Body of pancreas (tissue), 4 donors: ENCODE measurements around the gene SNX13. TPM values are rescaled to one million over a fixed set of nuclear protein-coding genes. Genes with fewer than 3 reads are reported as not detected.

Experiments used
- ATAC-seq: fragments of 150-250 bp; one replicate; pipeline ENCODE4 v1.9.1; 2016
- DNase-seq, 4 donors: peaks; one replicate each; pipeline ENCODE4 v3.0.0-alpha.2; 2019
- H3K27ac ChIP-seq, 4 donors: fragments of 200-600 bp; sonication (generic); 1 replicate in 3 of 4; 2 replicates in 1 of 4; pipeline versions ENCODE4 v1.5.1 to v1.6.1; 2016 to 2019; ENCODE audit warnings: mild to moderate bottlenecking in 1 of 4, mixed read lengths in 1 of 4, moderate library complexity in 1 of 4
- H3K27me3 ChIP-seq, 2 donors: fragments of 200-600 bp; sonication (generic); one replicate each; pipeline ENCODE4 v1.6.0; 2016; ENCODE audit warnings: mild to moderate bottlenecking in 1 of 2
- H3K36me3 ChIP-seq, 2 donors: fragments of 200-600 bp; sonication (generic); replicated peaks in 1 of 2; 2 replicates each; pipeline ENCODE4 v1.5.1; 2016; ENCODE audit warnings: low read depth in 2 of 2; ENCODE audit not compliant: insufficient read depth in 1 of 2
- H3K4me1 ChIP-seq: fragments of 200-600 bp; sonication (generic); one replicate; pipeline ENCODE4 v1.6.0; 2016
- H3K4me3 ChIP-seq, 2 donors: fragments of 200-600 bp; sonication (generic); 1 replicate in 1 of 2; 2 replicates in 1 of 2; pipeline ENCODE4 v1.5.1; 2016 to 2019
- H3K9me3 ChIP-seq, 3 donors: fragments of 200-600 bp; sonication (generic); 1 replicate in 2 of 3; 2 replicates in 1 of 3; pipeline ENCODE4 v1.5.1; 2016
- CTCF ChIP-seq, 7 experiments: fragments of 450-650 bp in 4 of 7; fragments of 200-600 bp in 3 of 7; sonication (generic) in 3 of 7; IDR thresholded peaks; one replicate each; pipeline ENCODE4 v1.5.1; 2016 to 2019; ENCODE audit warnings: antibody characterized with exemption in 7 of 7
- POLR2A ChIP-seq, 3 donors: fragments of 450-650 bp; IDR thresholded peaks; one replicate each; pipeline ENCODE4 v1.6.1; 2016; ENCODE audit warnings: antibody characterized with exemption in 3 of 3, mild to moderate bottlenecking in 2 of 3
- WGBS, 2 donors: methylation state at CpG; one replicate each; pipeline ENCODE4 v1.1.5; 2017; 5-methylcytosine and 5-hydroxymethylcytosine counted together
- intact Hi-C: fragments of 100-400 bp; cut with DNase I; formaldehyde crosslinking; loops from one replicate; pipeline ENCODE4 v1.15.1; 2023
- total RNA-seq, 2 donors: library from RNA; depleted of rRNA; stranded (reverse); fragments of >200 nt; gene quantifications; one replicate each; pipeline ENCODE4 v1.1.0, GENCODE V29; 2016

The SNX13 gene
- total RNA-seq, 2 donors from 2014 or later = 23.1 to 61.0 TPM

- no peak for DNase-seq
- intact Hi-C loops = no loop called here
- no peak for ATAC-seq
- Histone ChIP-seq H3K4me1 (no peaks in the 10 kb centered on the region), H3K4me3 (no peak overlapping the region), H3K27ac (no peak overlapping the region), H3K27me3 (no peaks in the 10 kb centered on the region), H3K36me3 (no peaks in the 10 kb centered on the region), H3K9me3 (no peaks in the 10 kb centered on the region)
- whole genome bisulfite sequencing, 2 donors = 82 to 93% methylated on average over 2 of the region's 2 CpGs
- no peak for TF ChIP-seq POLR2A (IDR thresholded peaks at IDR 0.05)
- no peak for TF ChIP-seq CTCF (IDR thresholded peaks at IDR 0.05)
Measured at GRCh38 chr7:17957871-17958270, 17.6 kb upstream of the SNX13 start.

- no peaks in the 10 kb centered on the region for H3K27me3 ChIP-seq
- no peak overlapping the region for H3K4me3 ChIP-seq
- no peaks in the 10 kb centered on the region for H3K9me3 ChIP-seq
- DNase-seq (no peak), ATAC-seq (no peak)
- no peak overlapping the region for H3K27ac ChIP-seq
- intact Hi-C loops = no loop called here
- no peaks in the 10 kb centered on the region for H3K36me3 ChIP-seq
- TF ChIP-seq CTCF (IDR thresholded peaks at IDR 0.05) (no peak), POLR2A (IDR thresholded peaks at IDR 0.05) (no peak)
- WGBS, 2 donors = 83 to 93% methylated on average over 2 of the region's 2 CpGs
- no peaks in the 10 kb centered on the region for H3K4me1 ChIP-seq
Measured at GRCh38 chr7:17952387-17952786, 12.1 kb upstream of the SNX13 start.

GRCh38 chr7:17951742-17952254, 11.5 kb upstream of the SNX13 start:
- ATAC-seq = no peak
- WGBS, 2 donors = 93 to 95% methylated on average over 5 of the region's 5 CpGs

GRCh38 chr7:17948526-17949238, 8.4 kb upstream of the SNX13 start:
- 72 to 85% methylated on average over 2 of the region's 2 CpGs for WGBS, 2 donors
- H3K9me3 ChIP-seq = no peaks in the 10 kb centered on the region
- ATAC-seq = no peak

More at GRCh38 chr7:17951742-17952254, 11.5 kb upstream of the SNX13 start:
- Histone ChIP-seq H3K36me3 (no peaks in the 10 kb centered on the region), H3K27me3 (no peaks in the 10 kb centered on the region), H3K4me3 (no peak overlapping the region), H3K4me1 (no peaks in the 10 kb centered on the region), H3K9me3 (no peaks in the 10 kb centered on the region), H3K27ac (no peak overlapping the region)
- no peak for DNase-seq
- TF ChIP-seq CTCF (IDR thresholded peaks at IDR 0.05) = no peak
- TF ChIP-seq POLR2A (IDR thresholded peaks at IDR 0.05) = no peak
- intact Hi-C loops = no loop called here

More at GRCh38 chr7:17948526-17949238, 8.4 kb upstream of the SNX13 start:
- intact Hi-C loops = no loop called here
- H3K27me3 ChIP-seq = no peaks in the 10 kb centered on the region
- DNase-seq = no peak
- no peaks in the 10 kb centered on the region for H3K36me3 ChIP-seq
- TF ChIP-seq CTCF (IDR thresholded peaks at IDR 0.05) (no peak), POLR2A (IDR thresholded peaks at IDR 0.05) (no peak)
- H3K27ac ChIP-seq = no peak overlapping the region
- no peak overlapping the region for H3K4me3 ChIP-seq
- no peaks in the 10 kb centered on the region for H3K4me1 ChIP-seq
